Measurements from ENCODE around the gene HAUS3.

The HAUS3 gene, protein sequence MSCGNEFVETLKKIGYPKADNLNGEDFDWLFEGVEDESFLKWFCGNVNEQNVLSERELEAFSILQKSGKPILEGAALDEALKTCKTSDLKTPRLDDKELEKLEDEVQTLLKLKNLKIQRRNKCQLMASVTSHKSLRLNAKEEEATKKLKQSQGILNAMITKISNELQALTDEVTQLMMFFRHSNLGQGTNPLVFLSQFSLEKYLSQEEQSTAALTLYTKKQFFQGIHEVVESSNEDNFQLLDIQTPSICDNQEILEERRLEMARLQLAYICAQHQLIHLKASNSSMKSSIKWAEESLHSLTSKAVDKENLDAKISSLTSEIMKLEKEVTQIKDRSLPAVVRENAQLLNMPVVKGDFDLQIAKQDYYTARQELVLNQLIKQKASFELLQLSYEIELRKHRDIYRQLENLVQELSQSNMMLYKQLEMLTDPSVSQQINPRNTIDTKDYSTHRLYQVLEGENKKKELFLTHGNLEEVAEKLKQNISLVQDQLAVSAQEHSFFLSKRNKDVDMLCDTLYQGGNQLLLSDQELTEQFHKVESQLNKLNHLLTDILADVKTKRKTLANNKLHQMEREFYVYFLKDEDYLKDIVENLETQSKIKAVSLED

DNA sequence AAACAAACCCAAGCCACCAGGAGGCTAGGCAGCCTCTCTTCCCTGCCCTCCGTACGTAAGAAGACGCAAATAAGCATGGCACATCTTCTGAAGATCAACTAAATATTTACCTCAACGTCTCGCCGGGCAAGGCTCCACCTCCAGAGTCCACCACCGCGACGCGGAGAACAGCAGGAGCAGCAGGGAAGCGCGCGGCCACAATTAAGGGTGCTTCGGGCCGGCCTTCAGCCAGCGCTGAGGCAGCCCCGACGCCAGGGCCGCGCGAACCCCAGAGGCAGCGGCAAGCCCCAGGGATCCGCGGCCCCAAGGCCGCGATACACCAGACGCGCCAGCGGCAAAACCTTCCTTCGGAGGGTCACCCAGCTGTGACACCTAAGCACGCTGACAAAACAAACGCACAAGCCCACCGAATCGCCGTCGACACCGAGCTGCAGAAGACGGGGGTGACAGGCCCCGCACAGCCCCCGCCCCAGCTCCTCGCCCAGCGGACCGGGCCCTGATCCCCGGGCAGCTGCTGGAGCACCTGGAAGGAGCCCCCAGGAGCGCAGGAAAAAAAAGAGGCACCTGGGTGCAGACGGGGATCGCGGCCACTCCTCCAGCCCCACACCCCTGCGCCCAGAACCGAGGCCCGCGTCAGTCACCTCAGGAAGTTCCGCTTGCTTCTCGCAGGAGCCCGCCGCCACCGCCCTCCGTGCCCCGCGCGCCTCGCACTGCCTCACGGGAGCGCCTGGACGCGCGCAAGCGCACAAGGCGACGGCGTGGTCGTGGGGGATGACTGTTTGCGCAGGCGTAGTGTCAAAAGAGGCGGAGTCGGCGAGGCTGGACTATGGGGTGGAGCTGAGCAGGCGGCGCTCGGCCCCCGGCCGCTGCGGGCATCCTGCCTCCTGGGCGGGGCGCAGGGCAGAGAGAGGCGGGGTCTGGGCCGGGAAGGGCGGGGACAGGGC, at the start of gene HAUS3, which contains the start of gene POLN:
HAUS3 (minus strand) TSS at position 712 of the 944 bp plus-strand sequence. CDS start 1,175 bp downstream, outside the sequence.
POLN (minus strand) TSS at position 712 of the 944 bp plus-strand sequence. CDS start 12,890 bp downstream, outside the sequence.
- peak; percentile 99 for DNase-seq

DNA sequence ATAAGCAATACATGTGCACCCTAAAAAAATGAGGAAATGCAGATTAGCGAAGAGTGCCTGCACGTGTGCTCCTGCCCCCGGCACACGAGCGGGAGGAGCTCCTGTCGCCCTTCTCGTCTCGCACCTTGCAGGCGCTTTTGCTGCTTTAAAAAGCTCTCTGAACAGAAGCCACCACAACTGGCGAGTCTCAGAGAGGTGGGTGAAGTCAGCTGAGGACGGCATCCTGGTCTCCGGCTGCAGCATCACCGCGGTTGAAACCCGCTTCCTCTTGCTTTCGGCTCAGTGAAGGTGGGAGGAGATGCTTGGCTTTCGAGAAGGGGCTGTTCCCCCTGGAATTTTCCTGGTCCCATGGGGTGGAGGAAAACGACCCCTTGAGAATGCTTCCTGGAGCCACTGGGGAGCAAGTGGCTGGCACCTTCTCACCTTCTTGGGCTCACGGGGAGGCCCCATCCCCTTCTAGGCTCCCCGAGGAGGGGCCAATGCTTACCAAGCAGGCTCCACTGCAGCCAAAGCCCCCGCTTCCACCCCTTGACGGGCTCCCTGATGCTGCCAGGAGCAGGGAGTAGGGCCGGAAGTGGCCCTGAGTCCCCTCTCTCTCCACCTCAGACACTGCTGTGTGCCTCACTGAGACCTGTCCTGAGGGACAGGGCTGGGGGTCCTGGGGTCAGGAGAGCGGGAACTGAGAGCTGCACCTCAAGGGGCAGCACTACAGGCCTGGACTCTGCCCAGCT, 49.2 kb upstream of the HAUS3 start:
- DNase-seq = peak; percentile 55

DNA sequence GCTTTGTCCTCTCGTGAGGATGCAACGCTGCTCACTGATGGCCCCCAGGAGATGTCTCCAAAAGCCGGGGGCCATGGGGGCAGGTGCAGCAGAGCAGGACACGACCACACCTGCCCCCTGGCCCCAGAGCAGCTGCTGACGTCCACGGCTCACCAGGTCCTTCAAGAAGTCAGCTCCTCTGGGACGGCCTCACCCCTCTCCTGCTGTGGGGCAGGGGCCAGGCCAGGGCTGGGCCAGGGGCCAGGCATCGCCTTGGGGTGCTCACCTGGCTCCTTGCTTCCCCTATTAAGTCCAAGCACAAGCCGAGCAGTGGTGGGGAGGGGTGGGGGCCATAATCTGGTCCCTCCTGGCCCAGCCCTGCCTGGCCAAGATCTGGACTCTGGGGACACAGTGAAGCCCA, 48.6 kb upstream of the HAUS3 start:
- DNase-seq = peak; percentile 1

DNA sequence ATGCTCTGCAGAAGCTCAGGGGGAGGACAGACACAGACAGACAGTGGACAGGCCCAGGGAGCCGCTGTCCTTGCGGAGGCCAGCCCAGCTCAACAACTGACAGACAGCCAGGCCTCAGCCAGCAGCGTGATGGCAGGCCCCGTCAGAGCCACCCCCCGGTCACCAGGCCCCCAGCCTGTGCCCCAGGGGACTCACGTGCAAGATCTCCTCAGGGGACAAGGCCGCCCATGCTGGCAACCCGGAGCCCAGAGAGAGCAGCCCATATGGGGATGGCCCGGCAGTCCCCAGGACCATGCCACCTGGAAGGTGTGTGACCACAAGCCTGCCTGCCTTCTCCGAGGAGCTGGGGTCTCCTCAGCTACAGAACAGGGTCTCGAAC, 48.0 kb upstream of the HAUS3 start:
- no peak for DNase-seq

DNA sequence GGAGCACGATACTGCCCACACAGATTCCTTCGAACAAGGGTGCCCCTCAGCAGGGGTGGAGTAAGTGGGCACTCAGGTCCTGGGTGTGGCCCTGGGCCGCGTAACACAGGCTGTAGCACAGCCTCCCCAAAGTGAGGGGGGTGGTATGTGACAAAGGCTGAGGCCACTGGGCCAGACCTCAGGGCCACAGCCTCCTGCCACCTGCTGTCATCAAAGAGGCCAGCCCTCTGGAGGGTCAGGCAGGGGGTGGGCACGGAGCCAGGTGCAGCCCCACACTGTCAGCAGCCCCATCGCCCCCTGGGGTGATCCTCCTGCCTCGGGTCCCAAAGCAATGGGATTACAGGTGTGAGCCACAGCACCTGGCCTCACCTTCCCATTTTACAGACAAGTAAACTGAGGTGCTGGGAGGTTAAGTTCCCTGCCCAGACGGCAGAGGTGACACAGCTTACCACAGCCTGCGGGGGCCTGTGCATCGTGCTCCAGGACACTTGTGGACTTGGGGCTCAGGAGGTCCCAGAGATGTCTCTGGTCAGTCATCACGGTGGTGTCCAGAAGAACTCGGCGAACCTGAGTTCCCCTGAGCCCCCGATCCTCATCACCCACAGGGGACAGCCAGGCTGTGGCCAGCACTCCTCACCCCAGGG, 47.5 kb upstream of the HAUS3 start:
- peak; percentile 1 for DNase-seq

DNA sequence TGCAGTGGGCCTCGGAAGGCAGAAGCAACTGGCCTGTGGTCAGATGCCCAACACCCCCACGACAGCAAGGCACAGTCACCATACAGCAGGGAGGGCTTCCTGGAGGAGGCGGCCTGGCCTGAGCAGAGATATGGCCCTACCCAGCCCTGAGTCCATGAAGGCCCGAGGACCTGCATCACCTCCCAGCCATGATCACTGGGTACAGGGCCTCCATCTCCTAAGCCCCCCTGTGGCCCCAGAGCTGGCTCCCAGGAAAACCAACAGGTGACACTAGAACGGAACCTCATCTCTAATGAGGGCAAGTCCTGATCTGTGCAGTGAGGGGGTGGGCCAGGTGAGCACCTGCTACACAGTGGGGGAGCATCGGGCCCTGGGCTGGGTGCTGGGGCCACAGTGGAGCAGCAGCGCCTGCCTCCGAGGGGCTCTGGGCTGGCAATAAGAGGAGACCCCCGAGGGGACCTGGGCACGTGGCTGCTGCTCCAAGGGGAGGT, 46.2 kb upstream of the HAUS3 start:
- no peak for DNase-seq

DNA sequence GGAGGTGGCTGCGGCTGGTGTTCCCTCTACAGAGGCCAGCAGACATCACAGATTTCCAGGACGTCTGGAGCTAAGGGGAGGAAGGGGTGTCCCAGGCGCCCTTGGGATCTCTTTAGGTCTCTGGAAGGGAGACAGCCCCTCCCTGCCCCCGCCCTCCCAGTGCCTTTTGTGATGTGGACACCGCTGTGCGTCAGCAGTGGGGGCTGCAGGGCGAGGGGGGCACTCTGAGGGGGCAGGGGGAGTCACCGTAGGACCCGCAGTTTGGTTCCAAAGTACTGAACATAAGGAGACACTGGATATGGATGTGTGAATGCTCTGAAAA, 45.6 kb upstream of the HAUS3 start:
- DNase-seq = no peak

DNA sequence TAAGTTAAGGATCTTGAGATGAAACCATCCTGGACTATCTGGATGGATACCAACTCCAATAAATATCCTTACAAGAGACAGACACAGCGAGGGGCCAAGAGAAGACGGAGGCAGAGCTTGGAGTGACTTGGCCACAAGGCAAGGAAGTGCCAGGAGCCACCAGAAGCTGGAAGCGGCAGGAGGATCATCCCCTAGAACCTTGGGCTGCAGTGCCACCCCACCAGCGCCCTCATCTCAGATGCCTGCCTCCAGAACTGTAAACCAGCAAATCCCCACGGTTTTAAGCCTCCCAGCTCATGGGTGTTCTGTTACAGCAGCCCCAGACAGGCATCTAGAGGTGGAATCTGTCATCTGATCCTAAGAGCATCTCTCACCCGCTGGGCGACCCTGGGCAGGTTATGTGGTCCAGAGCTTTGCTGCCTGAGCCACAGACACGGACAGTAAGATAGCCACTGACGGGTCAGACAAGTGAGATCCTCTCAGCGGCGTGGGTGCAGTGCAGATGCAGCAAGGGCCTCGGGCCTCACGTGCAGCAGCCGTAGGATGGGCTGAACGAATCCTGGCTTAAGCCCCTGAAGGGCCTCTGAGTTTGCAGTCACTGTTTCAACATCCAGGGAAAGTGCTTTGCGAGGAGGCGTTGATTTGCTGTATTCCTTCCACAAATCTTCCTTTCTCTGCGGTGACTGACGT, 45.1 kb upstream of the HAUS3 start:
- DNase-seq = no peak

DNA sequence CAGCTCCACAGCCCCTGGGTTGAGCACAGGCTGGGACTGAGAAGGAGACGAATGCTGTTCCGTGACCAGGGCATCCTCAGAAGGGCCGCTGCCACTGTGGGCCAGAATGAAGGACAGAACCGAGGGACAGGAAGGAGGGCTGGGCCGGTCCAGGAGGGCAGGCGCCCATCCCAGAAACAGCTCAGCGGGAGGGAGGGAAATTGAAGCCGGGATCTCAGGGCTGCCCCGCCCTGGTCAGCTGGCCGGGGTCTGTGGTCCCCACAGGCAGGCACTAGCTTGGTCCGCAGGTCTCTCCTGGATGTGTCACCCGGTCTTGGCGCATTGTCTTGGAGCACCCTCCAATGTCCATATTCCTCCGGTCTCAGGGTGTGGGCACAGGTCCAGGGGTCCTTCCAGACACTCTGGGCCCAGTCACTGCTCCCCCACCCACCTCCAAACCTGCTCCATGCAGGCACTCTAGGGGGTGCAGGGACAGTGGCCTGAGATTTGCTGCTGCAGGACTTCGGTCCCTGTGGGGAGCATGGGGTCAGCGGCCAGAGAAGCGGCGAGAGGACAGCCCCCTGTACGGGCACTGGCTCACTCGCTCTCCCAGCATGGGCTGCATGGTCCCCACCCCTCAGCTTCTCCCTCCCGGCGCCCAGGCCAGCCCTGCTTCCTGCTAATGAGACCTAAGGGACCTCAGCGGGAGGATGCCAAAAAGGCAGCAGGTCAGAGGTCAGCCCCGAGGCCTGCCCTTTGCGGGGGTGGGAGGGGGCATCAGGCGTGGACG, 43.9 kb upstream of the HAUS3 start:
- no peak for DNase-seq

DNA sequence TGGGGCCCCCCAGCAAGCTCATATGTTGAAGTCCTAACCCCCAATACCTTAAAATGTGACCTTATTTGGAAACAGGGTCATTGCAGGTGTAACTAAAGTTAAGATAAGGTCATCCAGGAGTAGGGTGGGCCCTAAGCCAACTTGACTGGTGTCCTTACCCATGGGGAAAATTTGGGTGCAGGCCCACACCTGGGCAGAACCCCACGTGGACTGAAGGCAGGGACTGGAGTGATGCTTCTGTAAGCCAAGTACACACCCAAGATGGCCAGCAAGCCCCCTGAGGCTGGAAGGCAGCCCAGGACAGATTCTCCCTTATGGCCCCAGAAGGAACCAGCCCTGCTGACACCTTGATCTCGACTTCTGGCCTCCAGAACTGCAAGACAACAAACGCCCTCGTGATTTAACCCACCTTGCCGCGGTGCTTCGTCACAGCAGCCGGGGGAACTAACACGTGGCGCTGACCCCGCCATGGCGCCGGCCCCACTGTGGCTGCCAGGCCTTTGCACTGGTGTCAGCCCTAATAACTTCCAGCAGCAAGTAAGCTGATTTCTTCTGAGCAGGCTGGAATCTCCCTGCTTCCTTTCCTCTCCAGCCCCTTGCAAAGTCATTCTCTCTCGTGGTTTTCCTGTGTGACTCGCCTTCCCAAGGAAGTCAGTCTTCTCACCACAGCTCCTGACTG, 43.2 kb upstream of the HAUS3 start:
- no peak for DNase-seq

DNA sequence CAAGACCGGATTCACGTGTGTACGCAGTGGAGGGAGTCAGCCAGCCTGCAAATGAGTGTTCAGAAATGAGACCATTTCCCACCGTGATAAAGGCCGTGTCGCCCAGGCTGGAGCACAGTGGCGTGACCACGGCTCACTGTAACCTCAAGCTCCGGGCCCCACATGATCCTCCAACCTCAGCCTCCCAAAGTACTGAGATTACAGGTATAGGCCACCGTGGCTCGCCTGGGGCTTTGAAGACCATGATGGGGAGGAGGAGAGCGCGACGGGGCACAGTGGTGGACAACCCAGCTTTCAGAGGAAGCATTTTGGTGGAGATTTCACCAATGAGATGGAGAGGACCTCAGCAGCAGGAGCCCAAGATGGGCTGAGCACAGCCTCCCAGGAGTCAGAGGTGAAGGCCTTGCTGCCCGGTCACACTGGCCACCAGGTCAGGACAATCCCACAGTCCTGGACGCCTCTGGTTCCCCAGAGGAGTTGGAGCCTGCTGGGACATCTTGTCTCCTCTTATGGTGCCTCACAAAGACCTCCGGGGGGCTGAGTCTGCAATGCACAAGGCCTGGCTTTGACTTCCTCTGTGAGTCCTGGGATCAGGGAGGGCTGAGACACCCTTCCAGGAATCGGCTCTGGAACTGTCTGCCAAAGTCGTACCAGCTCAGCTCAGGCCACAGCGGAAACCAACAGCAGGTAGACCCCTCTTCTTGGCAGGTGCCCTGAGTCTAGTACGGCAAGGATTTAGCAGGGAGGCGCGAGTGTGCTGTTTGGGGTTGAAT, 42.4 kb upstream of the HAUS3 start:
- no peak for DNase-seq

DNA sequence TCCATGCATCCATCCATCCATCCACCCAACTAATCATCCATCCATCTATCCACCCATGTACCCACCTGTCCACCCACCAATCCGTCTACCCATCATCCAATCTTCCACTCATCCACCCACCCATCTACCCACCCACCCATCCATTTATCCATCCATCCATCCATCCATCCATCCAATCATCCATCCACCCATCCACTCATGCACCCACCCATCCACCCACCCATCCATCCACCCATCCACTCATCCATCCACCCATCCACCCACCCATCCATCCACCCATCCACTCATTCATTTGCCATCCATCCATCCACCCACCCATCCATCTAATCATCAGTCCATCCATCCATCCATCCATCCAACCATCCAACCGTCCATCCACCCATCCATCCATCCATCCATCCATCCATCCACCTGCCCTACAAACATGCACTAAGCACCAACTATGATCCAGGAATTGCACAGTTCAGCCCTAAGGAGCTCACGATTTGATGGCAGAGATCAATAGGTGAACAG, 41.3 kb upstream of the HAUS3 start:
- no peak for DNase-seq

DNA sequence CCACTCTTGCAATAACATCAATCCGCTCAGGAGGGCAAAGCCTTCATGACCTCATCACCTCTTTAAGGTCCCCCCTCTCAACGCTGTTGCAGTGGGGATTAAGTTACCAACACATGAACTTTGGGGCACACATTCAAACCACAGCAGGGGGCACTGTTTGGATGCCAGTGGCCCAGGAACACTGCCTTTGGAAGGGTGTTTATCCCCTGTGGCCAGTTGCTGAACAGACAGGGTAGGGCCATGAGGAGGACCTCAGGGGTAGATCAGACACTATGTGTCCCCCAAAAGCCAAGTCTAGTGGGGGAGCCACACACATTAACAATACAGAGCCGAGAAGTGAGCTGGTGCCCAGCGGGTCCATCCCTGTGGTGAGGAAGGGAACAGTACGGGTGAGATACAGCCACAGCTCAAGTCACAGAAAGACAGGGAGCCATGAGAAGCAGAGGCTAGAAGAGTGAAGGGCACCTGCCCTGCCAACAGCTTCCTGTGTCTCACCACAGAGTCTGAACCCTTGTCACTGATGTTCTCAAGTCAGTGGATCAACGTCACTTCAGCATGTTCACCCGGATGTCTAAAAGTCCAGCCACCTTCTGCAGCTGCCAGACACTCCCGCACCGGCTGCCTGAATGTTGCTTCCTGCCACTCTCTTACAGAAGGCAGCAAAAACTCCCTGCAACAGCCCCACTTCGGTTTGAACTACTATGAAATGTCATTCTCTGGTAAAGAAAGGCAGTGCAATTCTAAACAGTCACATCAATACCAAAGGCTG, 39.8 kb upstream of the HAUS3 start:
- peak; percentile 54 for DNase-seq

DNA sequence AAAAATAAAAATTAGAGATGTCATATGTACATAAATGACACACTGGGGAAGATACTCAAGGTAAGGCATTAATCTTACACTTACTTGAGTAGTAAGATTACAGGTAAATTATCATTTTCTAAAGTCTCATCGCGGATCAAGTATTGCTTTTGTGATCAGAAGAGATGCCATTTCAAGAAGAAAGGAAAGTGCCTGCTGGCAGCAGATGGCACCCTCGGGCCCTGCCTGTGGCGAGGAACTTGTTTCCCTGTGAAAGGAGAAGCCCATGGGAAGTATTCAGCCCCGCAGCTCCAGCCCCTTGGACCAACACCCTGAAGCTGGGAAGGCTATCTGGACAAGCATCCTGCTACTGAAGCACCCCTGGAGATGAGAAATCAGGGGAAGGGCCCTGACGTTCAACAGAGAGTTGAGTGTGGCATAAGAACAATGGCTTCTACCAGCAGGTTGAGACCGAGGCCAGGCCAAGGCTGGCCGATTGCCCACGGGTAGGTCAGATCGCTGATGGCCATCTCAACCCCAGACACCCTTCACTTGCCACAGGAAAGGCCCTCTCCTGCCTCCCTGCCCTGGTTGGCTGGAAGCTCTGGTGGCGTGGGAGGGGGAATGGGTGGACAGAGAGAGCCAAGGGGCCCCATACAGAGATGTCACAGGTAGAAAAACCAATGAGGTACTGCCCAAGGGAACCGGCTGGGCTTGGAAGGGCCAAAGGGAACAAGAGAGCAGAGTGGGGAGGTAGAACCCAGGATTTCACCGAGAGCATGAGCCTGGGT, 38.8 kb upstream of the HAUS3 start:
- DNase-seq = no peak

DNA sequence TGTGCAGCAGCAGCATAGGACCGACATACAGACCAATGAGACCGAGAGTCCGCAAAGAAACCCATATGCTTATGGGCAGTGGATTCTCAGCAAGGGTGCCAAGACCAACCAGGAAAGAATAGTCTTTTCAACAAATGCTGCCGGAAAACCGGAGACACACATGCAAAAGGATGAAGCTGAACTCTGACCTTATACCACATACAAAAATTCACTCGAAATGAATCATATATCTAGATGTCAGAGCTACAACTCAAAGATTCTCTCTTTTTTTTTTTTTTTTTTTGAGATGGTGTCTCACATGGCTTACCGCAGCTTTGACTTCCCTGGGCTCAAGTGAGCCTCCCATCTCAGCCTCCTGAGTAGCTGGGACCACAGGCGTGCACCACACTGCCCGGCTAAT, 36.0 kb upstream of the HAUS3 start:
- no peak for DNase-seq

DNA sequence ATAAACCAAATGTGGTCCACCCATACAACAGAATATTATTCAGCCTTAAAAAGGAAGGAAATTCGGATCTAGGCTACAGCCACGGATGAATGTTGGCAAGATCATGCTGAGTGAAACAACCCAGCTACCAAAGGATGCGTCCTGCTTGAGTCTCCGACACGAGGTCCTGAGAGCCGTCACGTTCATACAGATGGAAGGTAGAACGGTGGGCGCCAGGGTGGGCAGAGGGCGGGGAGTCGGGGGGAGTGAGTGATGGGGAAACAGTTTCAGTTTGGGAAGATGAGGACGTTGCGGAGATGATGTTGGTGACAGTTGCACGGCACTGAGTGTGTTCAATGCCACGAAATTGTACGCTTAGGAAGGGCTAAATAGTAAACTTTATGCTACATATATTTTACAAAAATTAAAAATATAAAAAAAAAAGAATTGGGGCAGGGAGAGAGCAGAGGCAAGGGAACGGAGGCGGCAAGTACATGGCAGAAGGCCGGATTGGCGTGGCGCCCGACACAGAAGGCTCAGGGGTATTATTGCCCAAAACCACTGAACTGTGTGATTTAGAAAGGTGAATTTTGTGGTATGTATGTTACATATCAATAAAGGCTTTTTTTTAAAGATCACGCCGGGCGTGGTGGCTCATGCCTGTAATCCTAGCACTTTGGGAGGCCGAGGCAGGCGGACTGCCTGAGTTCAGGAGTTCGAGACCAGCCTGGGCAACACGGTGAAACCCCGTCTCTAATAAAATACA, 34.8 kb upstream of the HAUS3 start:
- no peak for DNase-seq
